Neural cell (in vitro differentiated cells): Measurements from ENCODE around the gene ADCY5. TPM values are rescaled to one million over a fixed set of nuclear protein-coding genes. Genes with fewer than 3 reads are reported as not detected.
A peak's percentile ranks its signal among the peaks of the same experiment; 100 is the strongest.

Experiments
- H2AFZ ChIP-seq: fragments of 200-600, 300-800 bp; sonication (generic), shearing (Covaris generic); 2 replicates; pipeline ENCODE4 v1.6.0; 2014; ENCODE audit warnings: low read depth, mild to moderate bottlenecking, antibody characterized with exemption, low read length, moderate library complexity
- H3F3A ChIP-seq: fragments of 200-600 bp; shearing (Covaris generic); 2 replicates; pipeline ENCODE4 v1.6.1; 2016; ENCODE audit warnings: mild to moderate bottlenecking, moderate library complexity, mixed read lengths, antibody characterized with exemption, low read length; ENCODE audit not compliant: insufficient read depth, poor library complexity, severe bottlenecking
- H3K27ac ChIP-seq: fragments of 200-600, 300-800 bp; sonication (generic), shearing (Covaris generic); 2 replicates; pipeline ENCODE4 v1.5.1; 2014; ENCODE audit warnings: mild to moderate bottlenecking, low read length, moderate library complexity
- H3K27me3 ChIP-seq: fragments of 300-800, 200-600 bp; sonication (generic), shearing (Covaris generic); 2 replicates; pipeline ENCODE4 v1.6.0; 2014; ENCODE audit warnings: mild to moderate bottlenecking, low read depth, low read length, moderate library complexity; ENCODE audit not compliant: insufficient read depth
- H3K36me3 ChIP-seq: fragments of 300-800, 200-600 bp; sonication (generic), shearing (Covaris generic); 2 replicates; pipeline ENCODE4 v1.5.1; 2014; ENCODE audit warnings: mild to moderate bottlenecking, antibody characterized with exemption, low read length, moderate library complexity; ENCODE audit not compliant: insufficient read depth
- H3K4me2 ChIP-seq: fragments of 300-800, 200-600 bp; sonication (generic), shearing (Covaris generic); 2 replicates; pipeline ENCODE4 v1.6.0; 2014; ENCODE audit warnings: mild to moderate bottlenecking, low read length
- H3K4me3 ChIP-seq: fragments of 300-800, 200-600 bp; sonication (generic), shearing (Covaris generic); 2 replicates; pipeline ENCODE4 v1.5.1; 2014; ENCODE audit warnings: mild to moderate bottlenecking, low read length, moderate library complexity
- H3K79me2 ChIP-seq: fragments of 200-600 bp; shearing (Covaris generic); replicated peaks from 2 replicates; pipeline ENCODE4 v1.6.0; 2014; ENCODE audit warnings: mild to moderate bottlenecking, low read length, moderate library complexity; ENCODE audit not compliant: insufficient read depth
- H3K9ac ChIP-seq: fragments of 300-800, 200-600 bp; sonication (generic), shearing (Covaris generic); 2 replicates; pipeline ENCODE4 v1.6.1; 2016; ENCODE audit warnings: mild to moderate bottlenecking, low read length, mixed read lengths
- H3K9me2 ChIP-seq: fragments of 200-600 bp; shearing (Covaris generic); 2 replicates; pipeline ENCODE4 v1.6.1; 2016; ENCODE audit warnings: mild to moderate bottlenecking, low read length, mixed read lengths; ENCODE audit not compliant: insufficient read depth
- H3K9me3 ChIP-seq: fragments of 200-600, 300-800 bp; sonication (generic), shearing (Covaris generic); 2 replicates; pipeline ENCODE4 v1.6.1; 2016; ENCODE audit warnings: mild to moderate bottlenecking, mixed run types, low read length, moderate library complexity, mixed read lengths
- H4K20me1 ChIP-seq: fragments of 200-600 bp; shearing (Covaris generic); 2 replicates; pipeline ENCODE4 v1.6.1; 2016; ENCODE audit warnings: mild to moderate bottlenecking, mixed run types; ENCODE audit not compliant: insufficient read depth
- EP300 ChIP-seq: fragments of 450-650 bp; conservative IDR thresholded peaks from 2 replicates; pipeline ENCODE4 v1.6.1; 2014; ENCODE audit warnings: antibody characterized with exemption, mild to moderate bottlenecking, moderate library complexity; ENCODE audit not compliant: poor library complexity, severe bottlenecking
- EZH2 ChIP-seq: fragments of 200-600, 300-800 bp; shearing (Covaris generic), sonication (generic); IDR thresholded peaks from 2 replicates; pipeline ENCODE4 v1.6.1; 2014; ENCODE audit warnings: antibody characterized with exemption, low read length, borderline replicate concordance, mild to moderate bottlenecking; ENCODE audit not compliant: insufficient read depth, poor library complexity, severe bottlenecking
- MXI1 ChIP-seq: fragments of 450-650 bp; conservative IDR thresholded peaks from 2 replicates; pipeline ENCODE4 v1.6.1; 2014; ENCODE audit warnings: antibody characterized with exemption, mild to moderate bottlenecking; ENCODE audit not compliant: poor library complexity, severe bottlenecking
- POLR2AphosphoS5 ChIP-seq: IDR thresholded peaks from 2 replicates; pipeline ENCODE4 v1.6.1; 2012
- RAD21 ChIP-seq: fragments of 450-650 bp; conservative IDR thresholded peaks from 2 replicates; pipeline ENCODE4 v1.6.1; 2014; ENCODE audit warnings: antibody characterized with exemption, mild to moderate bottlenecking, moderate library complexity
- SMC3 ChIP-seq: fragments of 450-650 bp; conservative IDR thresholded peaks from 2 replicates; pipeline ENCODE4 v1.6.1; 2014; ENCODE audit warnings: antibody characterized with exemption, mild to moderate bottlenecking, moderate library complexity; ENCODE audit not compliant: poor library complexity
- TAF1 ChIP-seq: IDR thresholded peaks from 2 replicates; pipeline ENCODE4 v1.6.1; 2012; ENCODE audit warnings: low read depth
- polyA plus RNA-seq: library from polyadenylated mRNA; depleted of rRNA; stranded (reverse); fragments of >200 nt; gene quantifications from 2 replicates; pipeline ENCODE4 v1.2.3, GENCODE V29; 2014
- TF ChIP-seq, protein P1 (sequence below): fragments of 450-650 bp; IDR thresholded peaks from 2 replicates; pipeline ENCODE4 v1.5.1; 2014; ENCODE audit warnings: antibody characterized with exemption, mild to moderate bottlenecking, moderate library complexity; ENCODE audit not compliant: poor library complexity, severe bottlenecking
- TF ChIP-seq, protein P2 (sequence below): IDR thresholded peaks from 2 replicates; pipeline ENCODE4 v1.6.1; 2012; ENCODE audit warnings: borderline replicate concordance

ADCY5 gene
- polyA plus RNA-seq, 1 donor from 2014 or later, result 7.7 TPM

DNA sequence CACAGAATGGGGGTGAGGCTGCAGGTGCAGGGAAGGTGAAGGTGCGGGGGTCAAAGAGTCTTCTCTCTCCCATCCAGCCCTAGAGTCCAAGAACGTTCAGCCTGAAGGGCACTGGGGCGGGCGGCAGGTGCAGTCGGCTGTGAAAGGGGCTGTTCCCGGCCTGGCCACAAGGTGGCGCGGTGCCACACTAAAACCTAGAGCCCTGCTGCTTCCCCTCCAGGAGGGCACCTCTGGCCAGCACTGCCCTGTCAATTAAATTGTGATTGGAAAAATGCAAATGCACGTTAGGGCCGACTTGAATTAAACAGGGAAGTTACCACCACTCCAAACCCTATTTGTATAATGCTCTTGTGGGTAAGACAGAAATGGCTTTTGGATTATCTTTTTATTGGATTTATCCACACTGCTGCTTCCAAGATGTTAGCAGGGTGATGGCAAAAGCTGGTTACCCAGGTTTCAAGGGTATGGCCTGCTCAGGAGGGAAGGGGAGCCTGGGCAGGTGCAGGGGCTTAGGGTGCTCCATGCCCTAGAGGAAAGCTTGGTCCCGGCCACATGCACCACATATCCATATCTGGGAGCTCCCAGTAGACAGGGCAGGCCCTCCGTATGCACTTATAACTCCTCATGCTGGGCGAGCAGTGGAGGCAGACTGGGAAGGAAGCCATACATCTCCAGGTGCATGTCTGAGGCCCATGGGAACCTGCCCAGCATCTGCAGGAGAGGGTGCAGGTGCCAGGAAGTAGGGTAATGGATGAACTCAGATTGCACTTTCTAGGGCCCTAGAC is 119.8 kb downstream of the ADCY5 start:
- Histone ChIP-seq H3K4me3 (no peak overlapping the region), H3K9ac (no peak overlapping the region), H3K36me3 (no peaks in the 10 kb centered on the region), H2AFZ (no peak overlapping the region), H3K27me3 (no peaks in the 10 kb centered on the region), H3K9me2 (no peaks in the 10 kb centered on the region), H3K4me2 (no peak overlapping the region), H3K9me3 (no peaks in the 10 kb centered on the region), H3F3A (no peaks in the 10 kb centered on the region), H3K27ac (no peak overlapping the region), H3K79me2 (no peaks in the 10 kb centered on the region), H4K20me1 (no peaks in the 10 kb centered on the region)
- TF ChIP-seq TAF1 (no peak), SMC3 (peak; percentile 97), RAD21 (peak; percentile 86), POLR2AphosphoS5 (no peak), EZH2 (no peak)
- TF ChIP-seq, protein P1, sequence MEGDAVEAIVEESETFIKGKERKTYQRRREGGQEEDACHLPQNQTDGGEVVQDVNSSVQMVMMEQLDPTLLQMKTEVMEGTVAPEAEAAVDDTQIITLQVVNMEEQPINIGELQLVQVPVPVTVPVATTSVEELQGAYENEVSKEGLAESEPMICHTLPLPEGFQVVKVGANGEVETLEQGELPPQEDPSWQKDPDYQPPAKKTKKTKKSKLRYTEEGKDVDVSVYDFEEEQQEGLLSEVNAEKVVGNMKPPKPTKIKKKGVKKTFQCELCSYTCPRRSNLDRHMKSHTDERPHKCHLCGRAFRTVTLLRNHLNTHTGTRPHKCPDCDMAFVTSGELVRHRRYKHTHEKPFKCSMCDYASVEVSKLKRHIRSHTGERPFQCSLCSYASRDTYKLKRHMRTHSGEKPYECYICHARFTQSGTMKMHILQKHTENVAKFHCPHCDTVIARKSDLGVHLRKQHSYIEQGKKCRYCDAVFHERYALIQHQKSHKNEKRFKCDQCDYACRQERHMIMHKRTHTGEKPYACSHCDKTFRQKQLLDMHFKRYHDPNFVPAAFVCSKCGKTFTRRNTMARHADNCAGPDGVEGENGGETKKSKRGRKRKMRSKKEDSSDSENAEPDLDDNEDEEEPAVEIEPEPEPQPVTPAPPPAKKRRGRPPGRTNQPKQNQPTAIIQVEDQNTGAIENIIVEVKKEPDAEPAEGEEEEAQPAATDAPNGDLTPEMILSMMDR, result peak; percentile 91

DNA sequence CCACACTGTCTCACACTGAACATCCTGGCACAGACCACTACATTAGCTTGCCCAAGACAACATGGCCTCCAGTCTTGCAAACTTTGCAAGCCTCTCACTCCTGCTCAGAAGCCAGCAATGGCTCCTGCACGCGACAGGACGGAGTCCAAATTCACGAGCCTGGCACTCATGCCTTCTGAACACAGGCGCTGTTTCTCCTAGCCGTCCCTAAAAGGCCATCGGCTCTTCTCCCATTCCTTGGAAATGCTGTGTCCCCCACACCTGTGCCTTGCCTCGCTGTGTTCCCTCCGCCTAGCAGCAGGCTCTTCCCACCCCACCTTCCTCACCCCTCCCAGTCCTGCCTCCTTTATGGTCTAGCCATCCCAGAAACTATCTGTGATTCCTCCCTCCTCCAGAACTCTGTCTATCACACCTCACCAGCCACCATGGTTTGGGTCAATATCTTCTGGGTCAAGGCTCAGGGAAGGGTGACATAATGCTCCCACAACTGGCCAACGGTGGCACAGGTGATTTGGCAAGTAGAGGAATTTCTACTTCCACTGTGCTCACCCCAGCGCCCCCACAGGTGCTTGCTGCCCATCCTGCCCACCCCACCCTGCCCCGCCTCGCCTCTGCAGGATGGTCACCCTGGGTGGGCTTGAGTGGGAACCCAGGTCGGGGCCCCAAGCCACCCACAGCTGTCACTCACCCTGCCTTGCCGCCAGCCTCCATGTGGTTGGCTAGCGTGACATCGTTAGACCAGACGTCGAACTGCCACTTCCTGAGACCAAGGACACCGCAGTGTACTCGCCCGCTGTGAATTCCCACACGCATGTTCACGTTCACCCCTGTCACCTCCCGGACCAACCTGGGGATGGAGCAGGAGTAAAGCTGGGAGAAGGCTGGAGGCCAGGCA is 120.7 kb downstream of the ADCY5 start:
- no peak for TF ChIP-seq SMC3
- TF ChIP-seq RAD21, result no peak
- no peak for TF ChIP-seq EP300
- no peak for TF ChIP-seq POLR2AphosphoS5
- TF ChIP-seq MXI1, result no peak
- TF ChIP-seq EZH2, result no peak
- TF ChIP-seq TAF1, result no peak
- TF ChIP-seq, protein P2, sequence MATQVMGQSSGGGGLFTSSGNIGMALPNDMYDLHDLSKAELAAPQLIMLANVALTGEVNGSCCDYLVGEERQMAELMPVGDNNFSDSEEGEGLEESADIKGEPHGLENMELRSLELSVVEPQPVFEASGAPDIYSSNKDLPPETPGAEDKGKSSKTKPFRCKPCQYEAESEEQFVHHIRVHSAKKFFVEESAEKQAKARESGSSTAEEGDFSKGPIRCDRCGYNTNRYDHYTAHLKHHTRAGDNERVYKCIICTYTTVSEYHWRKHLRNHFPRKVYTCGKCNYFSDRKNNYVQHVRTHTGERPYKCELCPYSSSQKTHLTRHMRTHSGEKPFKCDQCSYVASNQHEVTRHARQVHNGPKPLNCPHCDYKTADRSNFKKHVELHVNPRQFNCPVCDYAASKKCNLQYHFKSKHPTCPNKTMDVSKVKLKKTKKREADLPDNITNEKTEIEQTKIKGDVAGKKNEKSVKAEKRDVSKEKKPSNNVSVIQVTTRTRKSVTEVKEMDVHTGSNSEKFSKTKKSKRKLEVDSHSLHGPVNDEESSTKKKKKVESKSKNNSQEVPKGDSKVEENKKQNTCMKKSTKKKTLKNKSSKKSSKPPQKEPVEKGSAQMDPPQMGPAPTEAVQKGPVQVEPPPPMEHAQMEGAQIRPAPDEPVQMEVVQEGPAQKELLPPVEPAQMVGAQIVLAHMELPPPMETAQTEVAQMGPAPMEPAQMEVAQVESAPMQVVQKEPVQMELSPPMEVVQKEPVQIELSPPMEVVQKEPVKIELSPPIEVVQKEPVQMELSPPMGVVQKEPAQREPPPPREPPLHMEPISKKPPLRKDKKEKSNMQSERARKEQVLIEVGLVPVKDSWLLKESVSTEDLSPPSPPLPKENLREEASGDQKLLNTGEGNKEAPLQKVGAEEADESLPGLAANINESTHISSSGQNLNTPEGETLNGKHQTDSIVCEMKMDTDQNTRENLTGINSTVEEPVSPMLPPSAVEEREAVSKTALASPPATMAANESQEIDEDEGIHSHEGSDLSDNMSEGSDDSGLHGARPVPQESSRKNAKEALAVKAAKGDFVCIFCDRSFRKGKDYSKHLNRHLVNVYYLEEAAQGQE, result no peak
- TF ChIP-seq, protein P1, result no peak
- Histone ChIP-seq H3K4me2 (no peak overlapping the region), H3K79me2 (no peaks in the 10 kb centered on the region), H3K4me3 (no peak overlapping the region), H3K9me2 (no peaks in the 10 kb centered on the region), H3K36me3 (no peaks in the 10 kb centered on the region), H3K9me3 (no peaks in the 10 kb centered on the region), H3K9ac (no peak overlapping the region), H3K27me3 (no peaks in the 10 kb centered on the region), H3F3A (no peaks in the 10 kb centered on the region), H2AFZ (no peak overlapping the region), H3K27ac (no peak overlapping the region), H4K20me1 (no peaks in the 10 kb centered on the region)
